Measurements from ENCODE around the gene OAS1. TPM values are rescaled to one million over a fixed set of nuclear protein-coding genes. Genes with fewer than 3 reads are reported as not detected.

Gene OAS1
- total RNA-seq, 1 donor from 2014 or later: 0.96 TPM

DNA sequence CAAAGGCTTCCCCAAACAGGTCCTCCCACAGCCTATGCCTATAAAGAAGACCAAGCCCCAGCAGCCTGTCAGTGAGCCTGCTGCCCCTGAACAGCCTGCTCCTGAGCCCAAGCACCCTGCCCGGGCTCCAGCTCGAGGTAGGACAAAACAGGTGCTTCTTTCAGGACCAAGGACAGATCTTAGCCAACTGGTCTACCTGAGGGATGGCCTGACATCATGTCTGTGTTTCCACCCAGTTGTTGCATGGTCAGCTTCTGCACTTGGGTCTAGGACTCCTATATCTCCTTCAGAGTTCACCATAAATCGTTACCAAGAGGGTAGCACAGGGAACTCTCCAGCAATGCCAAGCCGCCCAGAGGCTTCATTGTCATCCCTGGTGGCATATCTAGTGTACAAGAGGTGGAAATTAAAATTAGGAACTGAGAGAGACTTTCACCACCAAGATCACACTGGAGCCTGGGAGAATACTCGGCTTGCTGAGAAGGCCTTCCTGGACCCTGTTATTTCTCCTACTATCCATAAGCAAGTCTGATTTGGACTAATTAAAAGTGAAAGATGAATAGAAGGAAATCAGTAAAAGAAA is 38.2 kb upstream of the OAS1 start:
- Histone ChIP-seq H3K27me3 (no peaks in the 10 kb centered on the region), H3K4me1 (no peaks in the 10 kb centered on the region), H3K4me3 (no peak overlapping the region), H3K27ac (no peak overlapping the region), H3K36me3 (no peaks in the 10 kb centered on the region), H3K9me3 (no peaks in the 10 kb centered on the region)
- intact Hi-C loops (cut with DNase I): no loop called here
- TF ChIP-seq, protein P1, sequence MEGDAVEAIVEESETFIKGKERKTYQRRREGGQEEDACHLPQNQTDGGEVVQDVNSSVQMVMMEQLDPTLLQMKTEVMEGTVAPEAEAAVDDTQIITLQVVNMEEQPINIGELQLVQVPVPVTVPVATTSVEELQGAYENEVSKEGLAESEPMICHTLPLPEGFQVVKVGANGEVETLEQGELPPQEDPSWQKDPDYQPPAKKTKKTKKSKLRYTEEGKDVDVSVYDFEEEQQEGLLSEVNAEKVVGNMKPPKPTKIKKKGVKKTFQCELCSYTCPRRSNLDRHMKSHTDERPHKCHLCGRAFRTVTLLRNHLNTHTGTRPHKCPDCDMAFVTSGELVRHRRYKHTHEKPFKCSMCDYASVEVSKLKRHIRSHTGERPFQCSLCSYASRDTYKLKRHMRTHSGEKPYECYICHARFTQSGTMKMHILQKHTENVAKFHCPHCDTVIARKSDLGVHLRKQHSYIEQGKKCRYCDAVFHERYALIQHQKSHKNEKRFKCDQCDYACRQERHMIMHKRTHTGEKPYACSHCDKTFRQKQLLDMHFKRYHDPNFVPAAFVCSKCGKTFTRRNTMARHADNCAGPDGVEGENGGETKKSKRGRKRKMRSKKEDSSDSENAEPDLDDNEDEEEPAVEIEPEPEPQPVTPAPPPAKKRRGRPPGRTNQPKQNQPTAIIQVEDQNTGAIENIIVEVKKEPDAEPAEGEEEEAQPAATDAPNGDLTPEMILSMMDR (IDR thresholded peaks at IDR 0.05): no peak
- no peak for DNase-seq (ENCODE audit: low spot score in 2 of 2)

DNA sequence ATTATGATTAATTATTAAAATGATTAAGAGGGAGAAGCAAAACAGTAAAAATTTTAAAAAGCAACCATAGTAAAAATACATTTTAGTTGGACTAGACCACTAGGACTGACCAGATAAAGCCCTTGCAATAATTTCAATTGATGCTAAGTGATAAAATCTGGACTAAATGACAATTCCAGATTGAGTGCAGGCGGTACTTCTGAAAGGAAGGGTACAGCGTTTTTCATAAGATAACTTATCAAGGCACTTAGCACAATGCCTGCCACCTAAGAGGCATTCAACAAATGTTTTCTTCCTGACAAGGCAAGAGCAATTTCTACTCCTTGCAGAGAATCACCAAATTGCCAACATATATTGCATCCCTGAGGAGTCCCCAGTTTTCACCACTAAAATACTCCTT is 37.7 kb upstream of the OAS1 start:
- Histone ChIP-seq H3K4me1 (no peaks in the 10 kb centered on the region), H3K4me3 (no peak overlapping the region), H3K27me3 (no peaks in the 10 kb centered on the region), H3K27ac (no peak overlapping the region), H3K9me3 (no peaks in the 10 kb centered on the region), H3K36me3 (no peaks in the 10 kb centered on the region)
- TF ChIP-seq, protein P1 (IDR thresholded peaks at IDR 0.05): no peak
- no peak for DNase-seq (ENCODE audit: low spot score in 2 of 2)
- intact Hi-C loops (cut with DNase I): no loop called here

DNA sequence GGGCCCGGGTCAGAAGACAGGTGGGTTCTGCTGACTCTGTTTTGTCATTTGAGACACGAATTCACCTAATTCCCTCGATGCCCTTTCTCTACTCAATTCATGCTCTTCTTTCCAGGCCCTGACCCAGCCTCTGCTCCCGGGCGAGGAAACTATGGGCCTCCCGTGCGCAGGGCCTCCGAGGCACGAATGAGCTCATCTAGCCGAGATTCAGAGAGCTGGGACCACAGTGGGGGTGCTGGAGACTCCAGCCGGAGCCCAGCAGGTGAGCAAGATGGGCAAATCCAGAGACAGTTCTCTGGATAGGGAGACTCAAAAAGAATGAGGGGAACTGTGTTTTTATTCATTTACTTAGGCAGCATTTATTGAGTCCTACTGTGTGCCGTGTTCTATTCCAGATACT is 37.0 kb upstream of the OAS1 start:
- Histone ChIP-seq H3K4me3 (no peak overlapping the region), H3K9me3 (no peaks in the 10 kb centered on the region), H3K36me3 (no peaks in the 10 kb centered on the region), H3K4me1 (no peaks in the 10 kb centered on the region), H3K27me3 (no peaks in the 10 kb centered on the region), H3K27ac (no peak overlapping the region)
- intact Hi-C loops (cut with DNase I): no loop called here
- TF ChIP-seq, protein P1 (IDR thresholded peaks at IDR 0.05): no peak
- no peak for DNase-seq (ENCODE audit: low spot score in 2 of 2)

GRCh38 chr12:112870267-112870980 is 36.3 kb upstream of the OAS1 start:
- Histone ChIP-seq H3K36me3 (no peaks in the 10 kb centered on the region), H3K4me1 (no peaks in the 10 kb centered on the region), H3K4me3 (no peak overlapping the region), H3K9me3 (no peaks in the 10 kb centered on the region), H3K27ac (no peak overlapping the region), H3K27me3 (no peaks in the 10 kb centered on the region)
- intact Hi-C loops (cut with DNase I): no loop called here
- DNase-seq (ENCODE audit: low spot score in 2 of 2): no peak
- TF ChIP-seq, protein P1 (IDR thresholded peaks at IDR 0.05): no peak

DNA sequence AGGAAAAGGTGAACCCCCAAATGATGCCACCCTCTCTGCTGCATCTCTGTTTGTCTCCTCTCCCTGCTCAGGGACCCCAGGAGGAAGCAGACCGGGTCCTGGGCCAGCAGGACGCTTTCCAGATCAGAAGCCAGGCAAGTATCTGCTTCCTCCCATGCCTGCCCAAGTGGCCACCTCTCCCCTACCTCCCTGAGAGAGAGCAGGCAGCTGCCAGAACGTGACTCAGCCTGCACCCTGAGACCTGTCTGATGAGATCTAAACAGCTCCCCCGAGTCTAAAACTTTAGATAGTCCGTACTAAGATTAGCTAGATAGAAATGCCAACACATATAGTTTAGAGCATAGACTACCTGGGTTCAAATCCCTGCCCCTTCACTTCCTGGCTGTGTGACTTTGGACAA is 31.2 kb upstream of the OAS1 start:
- Histone ChIP-seq H3K36me3 (no peaks in the 10 kb centered on the region), H3K4me3 (no peak overlapping the region), H3K9me3 (no peaks in the 10 kb centered on the region), H3K27ac (no peak overlapping the region), H3K27me3 (no peaks in the 10 kb centered on the region), H3K4me1 (no peaks in the 10 kb centered on the region)
- TF ChIP-seq, protein P1 (IDR thresholded peaks at IDR 0.05): no peak
- intact Hi-C loops (cut with DNase I): no loop called here
- no peak for DNase-seq (ENCODE audit: low spot score in 2 of 2)
